Hematopoietic multipotent progenitor cell treated with erythropoietin and hydrocortisone succinate and interleukin-3 and kit ligand, for 6 days (in vitro differentiated cells): ENCODE data around the gene ZSWIM6.

ENCODE experiments used
- DNase-seq: peaks from one replicate; pipeline ENCODE4 v3.0.0-alpha.2; 2015

Gene ZSWIM6

DNA sequence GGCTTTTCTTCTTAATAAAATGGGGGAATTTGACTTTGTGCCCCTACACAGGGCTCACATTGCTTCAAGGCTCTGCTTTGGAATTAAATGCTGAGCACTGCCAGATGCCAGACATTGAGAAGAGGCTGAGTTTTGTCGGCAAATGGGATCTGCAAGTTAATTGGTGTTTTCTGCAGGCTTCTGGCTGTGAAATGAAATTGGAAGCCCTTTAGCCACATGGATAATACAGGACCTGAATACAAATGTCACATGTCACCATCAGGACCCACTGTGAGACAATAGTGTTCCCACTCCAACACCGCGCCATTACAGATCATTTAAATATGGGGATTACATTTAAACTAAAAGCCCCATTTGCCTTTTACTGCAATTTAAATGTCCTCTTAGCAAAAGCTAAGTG, 164.4 kb downstream of the ZSWIM6 start:
- no peak for DNase-seq

DNA sequence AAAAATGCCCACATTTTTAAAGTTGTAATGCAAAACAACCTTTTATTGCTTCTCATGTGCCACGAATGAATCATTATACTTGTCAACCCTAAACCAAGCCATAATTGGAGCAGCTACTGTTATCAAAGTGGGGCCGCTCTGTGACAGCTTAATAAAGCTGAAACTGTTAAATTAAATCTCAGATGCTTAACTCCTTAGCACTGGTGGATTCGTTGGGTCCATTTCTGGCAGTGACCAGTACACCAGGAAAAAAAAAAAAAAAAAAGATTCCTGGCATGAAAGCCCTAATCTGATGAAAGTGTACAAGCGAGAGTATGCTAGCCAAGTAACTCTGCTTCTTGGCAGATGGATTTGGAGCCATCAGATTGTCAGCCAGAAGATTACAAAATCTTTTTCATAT, 164.8 kb downstream of the ZSWIM6 start:
- no peak for DNase-seq

DNA sequence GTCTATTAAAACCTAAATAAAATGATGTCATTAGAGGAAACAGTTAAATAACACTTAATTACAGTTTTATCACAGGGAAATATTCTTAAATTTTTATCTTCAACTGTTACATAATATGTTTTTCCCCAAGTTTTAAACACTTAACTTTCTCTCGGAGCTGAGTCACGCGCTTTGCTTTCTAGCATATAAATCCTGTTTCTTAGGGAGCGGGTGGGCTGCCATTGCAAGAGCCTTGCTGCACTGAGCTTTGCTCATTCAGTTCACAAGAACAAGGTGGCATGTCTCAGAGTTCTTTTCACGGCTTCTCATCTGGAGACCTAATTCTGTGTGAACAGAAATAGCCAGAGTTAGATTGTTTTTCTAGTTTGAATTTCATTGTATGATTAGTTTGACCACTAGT, 166.1 kb downstream of the ZSWIM6 start:
- DNase-seq = no peak

DNA sequence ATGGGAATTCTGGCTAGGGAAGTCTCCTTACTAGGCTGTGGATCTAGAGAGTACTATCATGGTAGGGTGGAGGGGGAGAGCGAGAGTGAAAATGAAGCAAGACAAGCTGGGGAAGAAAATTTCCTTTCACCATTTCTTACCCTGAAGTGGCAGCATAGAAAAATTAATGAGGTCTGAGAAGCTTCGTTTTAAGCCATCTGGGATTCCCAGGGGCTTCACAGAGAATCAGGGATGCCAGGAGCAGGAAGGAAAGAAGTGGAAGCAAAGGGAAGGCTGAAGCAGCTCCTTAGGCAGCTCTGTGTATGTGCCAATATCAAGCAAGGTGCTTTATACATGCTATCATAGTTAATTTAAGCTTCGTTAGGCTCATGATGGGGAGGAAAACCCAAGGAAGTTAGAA, 169.9 kb downstream of the ZSWIM6 start:
- no peak for DNase-seq

DNA sequence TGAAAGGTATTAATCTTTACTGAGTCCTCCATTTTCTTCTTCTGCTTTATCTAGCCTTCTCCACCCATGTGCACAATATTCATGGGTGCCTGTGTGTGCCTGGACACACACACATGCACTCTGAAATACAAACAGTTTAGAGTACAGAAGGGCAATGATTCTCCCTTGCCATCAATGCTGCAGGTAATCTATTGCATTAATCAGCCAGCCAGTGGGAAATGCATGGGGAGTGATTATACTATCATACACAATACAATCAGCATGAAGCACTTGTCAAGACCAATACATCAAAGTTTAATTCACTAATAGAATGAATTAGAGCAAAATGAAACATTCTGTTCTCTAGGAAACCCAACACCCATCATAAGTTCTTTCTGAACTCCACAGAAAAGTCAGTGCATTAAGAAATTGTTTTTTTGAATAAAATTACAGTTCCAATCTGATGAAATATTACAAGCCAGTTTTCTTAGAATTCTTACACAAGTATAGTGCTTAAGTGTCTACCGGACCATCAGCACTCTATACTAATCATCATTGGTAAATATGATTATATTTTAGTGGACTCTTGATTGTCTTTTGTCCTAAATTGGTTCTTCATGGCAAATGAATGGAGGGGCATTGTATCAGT, 172.2 kb downstream of the ZSWIM6 start:
- no peak for DNase-seq

DNA sequence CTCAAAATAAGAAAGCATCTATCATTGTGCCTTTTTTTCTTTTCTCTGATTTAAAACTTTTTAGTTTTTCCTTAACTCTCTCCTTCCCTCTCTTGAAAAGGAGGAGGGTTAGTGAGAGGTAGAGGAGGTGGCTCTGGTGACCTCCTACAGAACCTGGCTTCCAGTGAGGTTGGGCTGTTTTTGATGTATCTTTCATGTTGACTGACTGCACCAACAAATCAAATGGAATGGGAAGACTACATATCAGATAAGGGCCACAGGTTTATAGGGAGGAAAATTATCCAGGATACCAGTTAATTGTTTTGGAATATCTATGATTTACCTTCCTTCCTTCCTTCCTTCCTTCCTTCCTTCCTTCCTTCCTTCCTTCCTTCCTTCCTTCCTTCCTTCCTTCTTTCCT, 173.2 kb downstream of the ZSWIM6 start:
- DNase-seq = no peak

DNA sequence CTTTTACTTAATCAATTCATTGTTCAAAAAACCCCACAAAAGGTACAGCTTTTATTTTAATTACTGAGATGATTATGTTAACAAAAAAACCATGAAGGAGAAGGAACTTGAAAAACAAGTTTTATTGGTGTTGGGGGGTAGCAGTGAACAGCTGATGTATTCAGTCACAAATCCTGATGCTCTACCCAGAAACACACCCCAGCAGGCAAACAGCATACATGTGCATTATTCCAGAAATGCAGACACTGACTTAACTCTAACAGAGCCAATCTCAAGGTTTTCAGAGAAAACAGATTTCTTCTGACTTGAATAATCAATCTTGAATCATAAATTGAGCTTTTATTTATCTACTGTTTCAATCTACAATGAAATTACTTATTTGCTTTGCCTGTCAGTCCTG, 175.2 kb downstream of the ZSWIM6 start:
- no peak for DNase-seq

DNA sequence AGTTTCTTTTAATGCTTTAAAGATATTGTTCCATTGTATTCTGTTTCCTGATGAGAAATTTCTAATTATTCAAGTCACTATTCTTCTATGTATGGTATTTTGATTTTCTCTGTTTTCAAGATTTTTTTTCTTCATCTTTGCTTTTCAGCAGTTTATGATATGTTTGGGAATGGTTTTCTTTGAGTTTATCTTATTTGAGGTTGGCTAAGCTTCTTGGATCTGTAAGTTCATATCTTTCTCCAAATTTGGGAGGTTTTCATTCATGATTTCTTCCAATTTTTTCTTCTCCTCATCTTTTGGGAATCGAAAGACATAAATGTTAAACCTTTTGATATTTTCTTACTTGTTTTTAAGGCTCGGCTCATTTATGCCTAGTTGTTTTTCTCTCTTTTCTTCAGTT, 184.9 kb downstream of the ZSWIM6 start:
- no peak for DNase-seq

DNA sequence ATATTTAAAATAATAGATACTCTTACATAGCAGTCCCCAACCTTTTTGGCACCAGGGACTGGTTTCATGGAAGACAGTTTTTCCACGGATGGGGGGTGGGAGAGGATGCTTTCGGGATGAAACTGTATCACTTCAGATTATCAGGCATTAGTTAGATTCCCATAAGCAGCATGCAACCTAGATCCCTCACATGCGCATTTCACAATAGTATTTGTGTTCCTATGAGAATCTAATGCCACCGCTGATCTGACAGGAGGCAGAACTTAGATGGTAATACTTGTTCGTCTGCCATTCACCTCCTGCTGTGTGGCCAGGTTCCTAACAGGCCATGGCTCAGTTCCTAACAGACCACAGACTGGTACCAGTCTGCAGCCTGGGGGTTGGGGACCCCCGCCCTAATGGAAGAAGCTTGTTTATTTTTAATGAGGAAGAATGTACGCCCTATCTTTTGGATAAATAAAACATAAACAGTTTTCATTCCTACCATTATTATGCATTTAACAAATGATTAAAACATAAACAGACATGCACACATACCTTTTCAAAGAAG, 187.7 kb downstream of the ZSWIM6 start:
- DNase-seq = no peak

DNA sequence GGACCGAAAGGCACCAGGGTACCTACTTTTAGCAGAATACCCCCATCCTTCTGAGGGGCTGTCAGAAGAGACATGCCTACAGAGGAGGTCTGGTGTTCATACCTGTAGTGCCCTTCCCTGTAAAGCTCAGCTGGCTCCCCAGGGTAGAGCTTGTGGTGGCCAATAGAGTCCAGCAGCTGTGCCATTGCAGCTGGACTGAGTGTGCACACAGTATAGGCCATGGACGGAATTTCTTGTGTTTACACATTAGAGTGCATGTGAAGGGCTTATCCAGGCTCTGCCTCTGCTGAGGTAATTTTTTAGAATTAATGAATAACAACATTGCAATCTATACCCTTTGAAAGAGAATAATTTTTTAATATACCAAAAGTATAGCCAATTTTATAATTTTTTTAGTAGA, 191.0 kb downstream of the ZSWIM6 start:
- DNase-seq = no peak

DNA sequence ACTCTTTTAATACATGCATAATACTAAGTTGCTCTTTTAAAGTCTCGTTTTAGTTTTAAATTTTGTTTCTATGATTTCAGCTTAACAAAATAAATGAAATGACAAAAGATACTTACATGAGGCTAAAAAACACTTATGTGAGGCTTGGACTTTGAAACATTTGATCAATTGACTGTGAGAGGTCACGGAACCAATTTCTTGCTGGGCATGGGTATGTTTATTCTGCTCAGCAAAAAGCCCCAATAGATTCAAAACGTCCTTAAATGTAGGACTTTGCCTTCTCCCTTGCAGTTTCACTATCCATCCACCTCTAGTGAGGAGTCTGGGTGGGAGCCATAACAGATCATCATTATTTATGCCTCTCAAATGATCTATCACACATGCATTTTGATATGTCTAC, 191.9 kb downstream of the ZSWIM6 start:
- no peak for DNase-seq

DNA sequence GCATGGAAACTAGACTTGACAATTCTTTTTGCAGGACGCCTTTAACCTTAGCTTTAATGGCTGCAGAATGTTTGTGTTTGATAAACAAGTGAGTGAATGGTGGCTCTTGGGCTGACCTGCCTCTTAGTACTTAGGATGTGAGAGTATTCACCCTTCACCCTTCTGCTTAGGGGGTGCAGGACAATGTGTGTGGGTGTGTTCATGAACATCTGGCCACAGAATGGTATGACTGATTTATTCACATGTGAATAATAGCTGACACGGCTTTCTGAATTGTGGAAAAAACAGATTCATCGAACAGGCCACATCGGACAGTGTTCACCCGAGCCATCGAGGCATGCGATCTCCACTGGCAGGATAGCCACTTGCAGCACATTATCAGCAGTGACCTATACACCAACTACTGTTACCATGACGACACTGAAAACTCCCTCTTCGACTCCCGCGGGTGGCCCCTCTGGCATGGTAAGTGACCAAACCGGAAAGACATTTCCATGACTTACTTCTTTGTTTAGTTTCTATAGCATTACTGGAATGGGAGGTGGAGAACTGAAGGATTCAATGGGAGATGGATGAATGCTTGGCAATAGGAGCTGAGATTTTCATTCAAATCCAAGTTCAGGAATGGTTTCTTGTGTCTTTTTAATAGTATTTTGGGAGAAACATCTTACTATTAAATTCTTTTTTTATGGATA, 193.6 kb downstream of the ZSWIM6 start:
- DNase-seq = no peak

DNA sequence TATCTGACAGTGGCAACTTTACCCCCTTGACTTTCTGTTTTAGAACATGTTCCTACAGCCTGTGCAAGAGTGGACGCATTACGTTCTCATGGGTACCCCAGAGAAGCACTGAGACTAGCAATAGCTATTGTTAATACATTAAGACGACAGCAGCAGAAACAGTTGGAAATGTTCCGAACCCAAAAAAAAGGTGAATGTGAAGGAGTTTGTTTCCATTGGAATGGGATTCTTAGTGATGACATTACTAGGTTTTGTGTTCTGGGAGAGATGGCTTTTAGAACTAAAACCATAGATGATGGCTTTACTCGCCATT, 194.1 kb downstream of the ZSWIM6 start:
- DNase-seq = no peak

DNA sequence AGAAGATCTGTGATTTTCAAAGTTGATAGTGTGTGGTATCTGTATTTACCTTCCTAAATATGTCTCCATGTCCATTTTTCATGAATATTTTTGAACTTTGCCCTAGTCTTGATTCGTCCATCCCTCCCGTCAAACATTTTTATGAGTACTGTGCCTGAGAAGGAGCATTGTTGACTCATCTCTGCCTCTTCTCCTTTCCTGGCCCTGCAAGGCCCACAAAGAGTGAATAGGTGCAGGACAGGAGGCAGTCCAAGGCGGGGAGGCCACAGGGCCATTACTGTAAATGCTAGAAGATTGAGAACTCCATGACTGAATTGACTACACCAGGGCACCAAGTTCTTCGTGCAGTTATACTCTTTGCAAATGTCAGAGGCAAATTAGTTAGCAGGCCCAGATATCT, 200.9 kb downstream of the ZSWIM6 start:
- DNase-seq = no peak

DNA sequence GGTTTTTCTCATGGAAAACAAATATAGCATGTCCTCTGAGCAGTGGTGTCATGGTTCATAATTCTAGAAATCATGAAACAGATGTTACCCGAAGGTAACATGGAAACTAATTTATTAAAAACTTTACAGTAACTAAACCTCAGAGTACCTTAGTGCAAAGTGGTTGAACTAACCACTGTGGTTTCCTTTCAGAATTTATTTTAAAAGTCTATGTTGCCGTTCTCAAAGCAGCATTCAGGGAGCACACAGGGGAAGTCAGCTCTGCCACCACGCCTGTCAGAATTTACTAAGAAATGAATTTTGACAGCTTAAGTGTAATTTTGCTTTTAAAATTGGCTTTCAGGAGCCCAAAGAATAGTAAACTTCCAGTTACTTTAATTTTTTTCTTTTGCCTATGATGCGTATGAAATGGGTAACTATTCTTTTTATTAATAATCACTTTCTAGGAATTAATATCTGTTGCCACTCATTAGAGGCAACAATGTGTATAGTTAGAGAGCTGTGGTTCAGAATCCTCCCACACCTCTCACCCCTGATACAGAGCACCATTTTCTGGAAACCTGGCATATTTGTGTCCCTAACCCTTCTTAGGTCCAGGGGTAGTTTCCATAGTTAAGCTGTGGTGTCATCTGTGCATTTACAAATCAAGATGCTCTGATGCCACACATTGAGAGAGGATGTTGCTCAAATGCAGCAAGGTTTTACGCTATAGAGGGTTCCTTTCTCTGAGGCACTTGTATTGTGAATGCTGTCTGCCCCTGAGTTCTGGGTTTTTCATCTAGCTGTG, 202.6 kb downstream of the ZSWIM6 start:
- DNase-seq = peak; percentile 2

DNA sequence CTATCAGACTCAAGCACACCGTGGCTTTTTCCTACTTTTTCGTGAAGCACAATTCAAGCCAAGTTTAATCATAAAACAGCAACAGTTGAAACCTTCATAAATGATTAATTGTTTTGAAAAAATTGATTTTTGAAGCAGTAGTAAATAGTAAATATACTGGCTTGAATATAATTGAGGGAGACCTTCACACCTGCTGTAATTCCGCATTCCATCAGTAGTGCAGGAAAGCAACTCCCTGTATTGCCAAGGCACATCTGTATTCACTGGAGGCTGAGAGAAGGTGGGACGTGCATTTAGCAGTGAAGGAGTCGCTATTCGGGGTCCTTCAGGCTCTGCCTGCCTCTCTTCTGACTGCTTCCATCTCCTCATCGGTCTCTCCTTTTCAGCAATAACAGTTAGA, 203.8 kb downstream of the ZSWIM6 start:
- DNase-seq = no peak

DNA sequence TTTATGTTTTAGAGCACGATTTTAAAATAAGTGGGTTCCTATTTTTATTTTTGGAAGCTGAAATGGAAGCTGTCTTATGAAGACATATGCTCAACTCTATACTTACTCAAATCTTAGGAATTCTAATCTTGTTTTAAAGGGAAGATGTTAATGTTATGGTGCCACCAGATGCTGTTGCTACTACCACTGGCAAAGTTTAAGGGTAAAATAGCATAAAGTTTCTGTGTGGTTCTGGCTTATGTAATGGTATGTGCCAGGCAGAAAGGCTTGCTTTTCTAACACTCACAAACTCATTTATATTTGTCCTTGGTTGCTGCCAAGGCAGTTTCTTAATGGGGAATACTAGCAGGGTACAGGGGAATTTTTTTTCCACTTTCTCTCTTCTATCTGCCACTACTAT, 204.9 kb downstream of the ZSWIM6 start:
- no peak for DNase-seq

DNA sequence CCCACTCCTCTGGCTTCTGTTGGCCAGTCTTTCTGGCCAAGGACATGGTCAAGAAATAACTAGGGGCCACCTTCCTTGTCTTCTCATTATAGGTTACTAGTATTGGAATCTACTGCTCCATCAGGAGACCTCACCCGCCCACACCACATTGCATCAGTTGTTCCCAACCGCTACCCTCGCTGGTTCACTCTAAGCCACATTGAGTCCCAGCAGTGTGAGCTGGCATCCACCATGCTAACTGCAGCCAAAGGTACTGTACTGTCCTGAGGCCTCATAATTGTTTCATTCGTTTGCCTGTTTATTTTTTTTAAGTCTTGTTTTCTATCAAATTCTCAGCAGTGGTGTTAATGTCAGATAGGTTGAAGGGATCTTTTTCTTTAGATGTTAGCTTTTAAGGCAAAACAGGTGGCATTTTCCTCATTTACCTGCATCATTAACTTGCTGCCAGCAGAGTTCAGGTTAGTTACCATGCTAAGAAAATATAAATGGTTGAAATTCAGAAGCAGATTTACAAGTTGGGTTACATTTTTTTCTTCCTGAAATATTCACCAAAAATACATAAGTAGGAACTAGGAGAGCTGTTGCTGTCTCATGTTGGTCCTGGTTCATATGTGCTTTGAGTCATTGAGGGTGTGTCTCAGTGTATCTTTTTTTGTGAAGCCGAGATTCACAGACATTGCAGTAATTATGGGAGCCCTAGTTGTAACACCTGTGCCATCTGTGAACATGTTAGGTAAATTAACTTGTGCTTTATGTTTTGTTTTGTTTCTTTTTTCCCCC, 206.9 kb downstream of the ZSWIM6 start:
- DNase-seq = no peak

DNA sequence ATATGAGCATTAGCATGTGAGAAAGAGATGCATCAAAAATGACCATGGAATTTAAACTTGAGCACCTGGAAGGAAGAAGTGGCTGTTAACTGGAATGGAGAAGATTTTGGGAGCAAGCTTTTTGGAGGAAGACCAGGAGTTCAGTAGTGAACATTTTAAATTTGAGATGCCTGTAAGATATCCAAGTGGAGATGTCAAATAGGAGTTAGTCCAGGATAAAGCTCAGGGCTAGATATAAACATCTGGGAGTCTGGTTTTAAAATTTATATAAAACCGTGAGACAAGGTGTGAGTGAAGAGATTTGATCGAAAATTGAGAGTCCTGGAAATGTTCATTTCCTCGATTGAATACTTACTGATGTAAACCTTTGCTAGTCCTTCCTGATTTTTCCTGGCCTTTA, 217.5 kb downstream of the ZSWIM6 start:
- no peak for DNase-seq

DNA sequence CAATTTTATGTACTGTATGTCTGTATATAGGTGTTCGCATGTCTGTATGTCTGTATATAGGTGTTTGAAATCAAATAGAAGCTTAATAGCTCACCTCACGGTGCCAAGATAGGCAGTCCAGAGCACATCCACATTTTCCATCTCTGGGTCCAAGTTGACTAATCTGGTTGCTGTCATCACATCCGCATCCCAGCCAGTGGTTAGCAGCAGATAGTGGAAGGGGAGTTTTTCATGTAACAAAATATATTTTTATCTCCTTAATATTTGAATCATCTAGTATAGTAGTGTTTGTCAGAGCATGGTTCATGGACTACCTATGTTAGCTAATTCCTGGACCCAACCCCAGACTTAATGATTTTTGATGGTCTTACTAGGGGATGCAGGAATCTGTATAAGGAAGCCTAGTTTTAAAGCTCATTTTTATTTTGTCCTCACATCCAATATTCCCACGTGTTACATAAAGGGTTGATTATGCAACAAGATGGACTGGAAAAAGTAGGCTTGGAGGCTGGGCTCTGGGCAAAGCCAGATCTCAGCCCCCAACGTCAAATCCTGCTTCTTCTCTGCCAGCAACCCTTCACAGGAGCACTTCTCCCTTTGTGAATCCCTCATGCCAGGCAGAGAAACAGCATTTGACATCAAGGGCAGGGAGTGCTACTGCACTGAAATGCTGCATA, 219.7 kb downstream of the ZSWIM6 start:
- DNase-seq = no peak

DNA sequence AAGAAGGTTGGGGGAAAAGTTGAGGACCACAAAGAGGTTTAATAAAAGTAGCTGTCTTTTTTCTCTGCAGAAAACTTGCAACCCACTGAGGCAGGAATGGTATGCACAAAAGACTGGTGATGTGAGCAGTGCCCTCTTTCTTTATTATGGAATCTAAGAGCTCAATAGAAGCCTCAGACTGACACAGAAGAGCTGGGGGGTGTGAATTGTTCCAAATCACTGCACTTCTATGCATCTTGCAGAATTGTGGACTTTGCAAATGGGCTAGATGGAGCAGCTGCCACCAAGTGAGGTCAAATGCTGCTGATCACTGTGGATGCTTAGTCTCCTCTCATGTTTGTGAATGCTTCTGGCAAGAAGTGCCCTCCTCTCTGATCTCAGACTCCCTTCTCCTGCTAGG, 227.1 kb downstream of the ZSWIM6 start:
- DNase-seq = no peak

DNA sequence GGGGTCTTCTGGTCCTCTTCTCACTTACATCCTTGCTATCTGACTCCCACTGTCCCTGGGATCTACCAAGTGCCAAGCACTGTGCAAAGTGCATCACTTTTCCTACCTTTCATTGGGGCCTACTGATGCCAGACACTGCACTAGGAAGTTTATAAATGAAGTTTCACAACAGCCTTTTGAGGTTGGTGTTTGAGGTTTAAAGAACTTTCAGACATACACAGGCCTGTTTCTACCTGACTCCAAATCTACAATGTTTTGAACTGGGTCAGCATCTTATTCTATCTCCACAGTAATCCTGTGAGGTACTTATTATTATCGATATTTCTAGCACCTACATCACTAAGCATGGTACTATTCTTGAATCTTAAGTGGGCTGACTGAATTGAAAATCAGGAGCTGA, 227.7 kb downstream of the ZSWIM6 start:
- no peak for DNase-seq

DNA sequence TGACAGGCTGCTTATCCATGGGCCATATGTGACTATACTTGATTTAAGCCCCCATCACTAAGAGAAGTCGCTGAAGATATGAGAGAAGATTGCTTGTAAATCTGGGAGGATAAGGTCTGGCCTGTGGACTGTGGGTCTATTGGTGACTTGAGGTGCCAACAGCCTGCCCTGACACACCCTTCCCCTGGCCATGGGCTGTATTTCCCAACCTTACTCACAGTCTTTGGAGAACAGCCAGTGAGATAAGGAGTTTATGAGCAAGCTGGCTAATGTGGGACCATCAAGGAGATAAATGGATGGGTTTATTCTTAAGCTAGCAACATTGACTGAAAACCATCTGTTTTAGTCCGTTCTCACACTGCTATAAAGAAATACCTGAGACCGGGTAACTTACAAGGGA, 231.3 kb downstream of the ZSWIM6 start:
- peak; percentile 67 for DNase-seq
